TTC549 (cell line): ENCODE measurements around the gene SLTM.
"Not testable (repeated sequence)": the region's sequence is repeated elsewhere in the genome, so short reads cannot be mapped to it uniquely, and the experiment has no call there.

Source experiments
- FAIRE-seq: peaks from 2 replicates; lab custom pipeline; 2012; peaks lifted over from hg19 to GRCh38; lab: Jason Lieb, UNC

The SLTM gene

DNA sequence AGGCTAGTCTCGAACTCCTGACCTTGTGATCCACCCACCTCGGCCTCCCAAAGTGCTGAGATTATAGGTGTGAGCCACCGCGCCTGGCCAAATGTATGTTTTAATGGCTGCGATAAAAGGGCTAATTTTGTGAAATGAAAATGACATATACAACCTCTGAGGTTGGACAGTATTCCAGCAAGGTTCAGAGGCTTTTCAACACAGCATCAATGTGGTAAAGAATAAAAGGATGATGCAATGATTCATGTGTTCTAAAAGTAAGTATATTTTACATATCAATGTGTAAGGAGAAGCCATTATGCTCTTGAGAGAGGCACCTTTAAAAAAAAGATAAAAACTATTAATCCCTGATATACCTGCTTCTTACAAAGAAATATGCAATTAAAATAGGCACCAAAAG lies 6.7 kb downstream of the SLTM start:
- FAIRE-seq: no peak

DNA sequence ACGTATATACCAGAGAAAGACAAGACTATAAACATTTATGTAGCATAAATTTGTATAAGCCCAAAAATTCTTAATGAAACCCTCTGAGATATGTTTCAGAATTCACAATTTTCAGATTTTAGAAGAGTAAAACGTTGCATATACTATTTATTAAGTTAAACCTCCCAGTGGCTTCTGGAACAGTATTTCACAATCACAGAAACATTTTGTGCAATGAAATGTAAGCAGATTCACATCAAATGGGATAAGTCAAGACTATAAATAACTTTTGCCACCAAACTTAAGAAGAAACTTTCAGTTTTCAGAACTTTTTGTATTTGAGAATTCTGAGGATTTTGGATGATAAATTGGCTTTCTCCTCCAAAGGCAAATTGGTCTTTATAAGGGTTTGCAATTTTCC lies 9.2 kb downstream of the SLTM start:
- FAIRE-seq: no peak

DNA sequence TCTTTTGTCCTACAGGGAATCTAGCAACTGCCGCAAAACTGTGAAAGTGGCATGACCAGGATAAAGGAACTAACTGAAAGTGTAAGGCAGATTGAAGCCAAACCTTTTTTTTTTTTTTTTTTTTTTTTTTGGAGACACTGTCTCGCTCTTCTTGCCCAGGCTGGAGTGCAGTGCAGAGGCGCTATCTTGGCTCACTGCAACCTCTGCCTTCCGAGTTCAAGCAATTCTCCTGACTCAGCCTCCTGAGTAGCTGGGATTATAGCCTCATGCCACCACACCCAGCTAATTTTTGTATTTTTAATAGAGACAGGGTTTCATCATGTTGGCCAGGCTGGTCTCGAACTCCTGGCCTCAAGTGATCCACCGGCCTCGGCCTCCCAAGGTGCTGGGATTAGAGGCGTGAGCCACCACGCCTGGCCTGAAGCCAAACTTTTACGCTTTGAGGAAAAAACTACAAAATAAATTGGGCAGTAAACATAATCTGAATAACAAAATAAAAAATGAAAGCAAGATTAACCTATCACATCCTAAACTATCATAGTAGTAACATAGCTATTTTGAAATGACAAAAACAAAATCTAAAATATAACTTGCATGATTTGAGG lies 9.7 kb downstream of the SLTM start:
- FAIRE-seq: no peak

DNA sequence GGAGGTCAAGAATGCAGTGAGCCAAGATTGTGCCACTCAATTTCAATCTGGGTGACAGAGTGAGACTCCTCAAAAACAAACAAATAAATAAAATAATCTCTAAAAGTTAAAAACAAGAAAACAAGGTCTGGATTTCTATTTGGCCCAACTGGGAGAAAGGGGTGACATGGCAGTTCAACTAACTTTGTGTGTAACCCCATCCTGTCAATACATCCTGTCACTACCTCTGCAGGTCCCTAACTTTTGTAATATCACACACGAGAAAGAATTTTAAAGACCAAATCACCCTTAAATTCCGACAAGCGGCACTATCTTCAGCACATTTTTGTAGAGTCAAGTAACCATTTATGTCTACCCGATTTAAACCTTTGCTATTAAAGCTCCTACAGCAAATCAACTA lies 10.2 kb downstream of the SLTM start:
- no peak for FAIRE-seq

DNA sequence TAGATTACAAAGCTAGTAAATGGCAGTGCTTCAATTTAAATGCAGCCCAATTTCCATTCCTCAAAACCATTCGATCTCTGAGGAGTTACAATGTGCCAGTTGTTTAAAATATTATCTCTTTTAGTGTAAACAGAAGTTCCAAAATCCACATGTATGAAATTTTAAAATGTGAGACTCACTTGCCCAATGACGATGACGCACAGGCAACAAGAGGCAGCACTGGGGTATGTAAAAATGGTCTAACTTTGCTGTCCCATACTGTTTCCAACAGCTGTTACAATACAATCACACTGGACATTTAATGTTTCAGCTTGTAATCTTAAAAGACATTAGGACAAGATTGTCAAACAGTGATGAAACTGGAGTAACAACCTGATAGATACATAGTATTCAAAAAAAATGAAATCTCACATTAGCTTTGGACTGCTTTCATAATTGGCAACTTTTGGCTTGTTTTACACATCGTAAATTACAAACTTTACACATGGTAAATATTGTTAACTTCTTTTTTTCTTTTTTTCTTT lies 12.2 kb downstream of the SLTM start:
- FAIRE-seq: no peak

DNA sequence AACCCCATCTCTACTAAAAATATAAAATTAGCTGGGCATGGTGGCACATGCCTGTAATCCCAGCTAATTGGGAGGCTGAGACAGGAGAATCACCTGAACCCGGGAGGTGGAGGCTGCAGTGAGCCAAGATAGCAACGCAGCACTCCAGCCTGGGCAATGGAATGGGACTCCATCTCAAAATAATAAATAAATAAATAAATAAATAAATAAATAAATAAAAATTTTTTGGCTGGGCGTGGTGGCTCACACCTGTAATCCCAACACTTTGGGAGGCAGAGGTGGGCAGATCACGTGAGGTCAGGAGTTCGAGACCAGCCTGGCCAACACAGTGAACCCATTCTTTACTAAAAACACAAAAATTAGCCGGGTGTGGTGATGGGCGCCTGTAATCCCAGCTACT lies 13.0 kb downstream of the SLTM start:
- not testable (repeated sequence) for FAIRE-seq

DNA sequence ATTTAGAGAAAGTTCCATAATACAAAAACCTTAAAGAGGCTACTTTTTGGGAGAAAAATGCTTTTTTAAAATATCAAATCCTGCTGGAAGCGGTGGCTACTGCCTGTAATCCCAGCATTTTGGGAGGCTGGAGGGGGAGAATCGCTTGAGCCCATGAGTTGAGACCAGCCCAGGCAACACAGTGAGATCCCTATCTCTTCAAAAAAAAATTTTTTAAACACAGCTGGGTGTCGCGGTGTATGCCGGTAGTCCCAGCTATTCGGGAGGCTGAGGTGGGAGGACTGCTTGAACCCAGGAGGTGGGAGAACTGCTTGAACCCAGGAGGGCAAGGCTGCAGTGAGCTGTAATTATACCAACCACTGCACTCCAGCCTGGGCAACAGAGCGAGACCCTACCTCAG lies 14.2 kb downstream of the SLTM start:
- FAIRE-seq: no peak

DNA sequence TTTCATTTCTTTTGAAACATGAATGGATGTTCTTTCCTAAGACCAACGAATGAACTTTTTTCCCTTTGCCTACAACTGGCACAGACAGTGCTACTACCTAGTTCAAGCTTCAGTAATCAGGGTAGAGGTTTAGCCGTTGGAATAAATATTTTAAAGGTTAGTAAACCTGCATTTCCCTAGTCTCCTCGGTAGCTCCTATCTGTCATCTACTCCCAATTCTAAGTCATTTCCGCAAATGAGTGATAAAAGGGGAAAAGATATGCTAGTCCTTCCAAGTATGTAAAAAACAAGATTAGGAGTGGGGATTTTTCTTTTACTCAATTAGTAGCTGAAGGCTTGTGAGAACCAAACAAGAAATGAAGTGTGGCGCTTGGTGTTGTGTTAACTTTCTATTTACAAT lies 15.2 kb downstream of the SLTM start:
- FAIRE-seq: no peak

DNA sequence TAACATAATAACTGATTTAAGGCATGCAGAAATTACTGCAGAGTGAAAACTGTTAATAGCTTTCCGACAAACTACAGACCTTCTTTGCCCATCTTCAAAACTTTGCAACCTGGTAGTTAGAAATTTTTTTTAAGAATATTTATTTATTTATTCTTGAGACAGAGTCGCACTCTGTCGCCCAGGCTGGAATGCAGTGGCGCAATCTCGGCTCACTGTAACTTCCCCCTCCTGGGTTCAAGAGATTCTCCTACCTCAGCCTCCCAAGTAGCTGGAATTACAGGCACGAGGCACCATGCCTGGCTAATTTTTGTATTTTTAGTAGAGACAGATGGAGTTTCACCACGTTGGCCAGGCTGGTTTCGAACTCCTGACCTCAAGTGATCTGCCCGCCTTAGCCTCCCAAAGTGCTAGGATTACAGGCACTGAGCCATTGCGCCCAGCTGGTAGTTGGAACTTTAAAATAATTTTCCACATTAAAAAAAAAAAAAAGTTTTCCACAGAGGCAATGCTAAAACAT lies 15.8 kb downstream of the SLTM start:
- FAIRE-seq: not testable (repeated sequence)

DNA sequence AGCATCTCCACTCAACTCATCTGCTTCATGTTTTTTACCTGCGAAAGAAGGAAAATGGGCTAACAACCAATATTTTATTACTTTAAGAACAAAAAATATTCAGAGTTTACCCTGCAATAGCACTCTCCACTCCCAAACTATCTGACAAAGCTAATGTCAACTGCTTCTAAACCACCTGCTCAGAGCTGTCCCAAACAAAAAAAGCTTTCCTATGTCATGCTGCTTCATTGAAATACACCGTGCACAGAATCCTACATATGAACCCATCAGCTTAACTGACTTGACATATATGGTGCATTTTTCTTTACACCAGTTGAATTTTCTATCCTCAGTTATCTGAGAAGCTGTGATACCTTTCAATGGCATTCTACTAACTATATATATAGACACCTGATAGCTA lies 16.5 kb downstream of the SLTM start:
- FAIRE-seq: no peak

DNA sequence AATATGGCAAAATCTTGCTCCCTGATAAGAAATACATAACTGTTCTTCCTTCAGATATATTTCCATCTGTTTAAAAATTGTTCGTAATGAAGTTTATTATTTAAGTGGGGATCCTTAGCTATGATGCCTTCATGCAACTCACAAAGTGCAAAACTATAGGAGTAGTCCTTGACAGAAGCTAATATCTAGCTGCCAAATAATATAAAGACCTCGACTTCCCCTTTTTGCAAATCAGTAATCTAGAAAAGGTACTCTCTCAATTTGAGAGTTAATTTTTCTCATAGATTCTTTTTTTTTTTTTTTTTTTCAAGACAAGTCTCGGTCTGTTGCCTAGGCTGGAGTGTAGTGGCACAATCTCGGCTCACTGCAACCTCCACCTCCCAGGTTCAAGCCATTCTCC lies 23.0 kb downstream of the SLTM start:
- FAIRE-seq: no peak

DNA sequence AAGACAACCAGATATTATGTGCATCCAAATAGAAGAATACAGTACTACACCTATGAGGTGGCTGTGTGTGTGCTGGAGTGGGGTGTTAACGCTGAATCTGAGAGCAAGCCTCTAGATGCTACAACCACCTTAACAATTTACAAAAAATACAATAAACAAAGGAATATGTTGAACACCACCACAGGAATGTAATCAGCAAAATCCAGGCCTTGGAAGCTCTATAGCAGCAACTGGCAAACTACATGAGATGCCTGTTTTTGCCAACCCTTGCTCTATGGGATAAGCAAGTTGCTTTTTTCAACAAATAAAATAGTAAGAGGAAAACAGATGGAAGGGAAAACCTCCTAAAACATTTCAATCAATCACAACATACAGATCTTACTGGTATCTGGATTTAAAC lies 23.9 kb downstream of the SLTM start:
- no peak for FAIRE-seq

DNA sequence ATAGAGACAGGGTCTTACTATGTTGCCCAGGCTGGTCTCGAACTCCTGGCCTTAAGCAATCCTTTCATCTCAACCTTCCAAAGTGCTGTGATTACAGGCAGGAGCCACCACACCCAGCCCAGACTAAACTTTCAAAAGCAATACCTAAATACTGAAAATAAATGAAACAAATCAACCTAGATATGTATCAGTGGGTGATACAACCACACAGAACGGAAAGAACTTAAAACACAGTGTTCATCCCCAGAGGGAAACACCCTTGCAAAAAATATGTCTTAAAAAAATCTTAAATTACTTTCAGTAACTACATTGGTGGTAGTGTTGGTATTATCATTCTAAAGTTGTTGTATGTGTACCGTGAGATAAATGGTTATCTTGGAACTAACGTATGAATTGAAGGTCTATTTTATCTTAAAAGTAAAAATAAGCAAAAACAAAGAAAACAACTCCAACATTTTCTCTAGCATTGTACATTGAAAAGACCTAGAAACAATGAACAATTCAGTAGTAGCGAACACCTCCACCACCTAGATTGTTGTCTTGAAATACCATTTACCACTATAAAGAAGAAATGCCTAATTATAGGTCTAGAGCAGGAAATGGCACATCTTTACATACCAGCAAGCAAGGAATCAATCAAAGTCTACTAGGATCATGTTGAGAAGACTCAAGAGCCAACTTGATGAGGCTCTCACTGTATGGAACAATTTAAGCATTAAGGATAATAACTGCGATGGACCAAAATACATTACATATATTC lies 24.7 kb downstream of the SLTM start:
- no peak for FAIRE-seq

DNA sequence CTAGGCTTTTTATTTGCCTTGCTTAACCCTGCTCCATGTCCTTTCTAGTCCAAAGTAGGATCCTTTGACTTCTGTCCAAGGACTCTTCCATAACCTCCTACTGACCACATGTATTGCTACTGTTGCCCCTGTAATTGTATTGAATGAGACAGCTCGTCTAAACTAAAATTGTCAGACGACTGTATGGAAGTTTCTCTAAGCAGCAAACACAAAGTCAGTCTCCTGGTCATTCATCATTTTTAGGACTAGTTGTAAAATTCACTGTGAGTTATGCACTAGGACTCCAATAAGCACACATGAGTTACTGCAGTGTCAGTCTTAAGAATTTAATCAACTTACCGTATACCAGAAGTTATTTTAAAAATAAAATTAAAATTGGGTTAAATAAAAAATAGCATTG lies 32.8 kb downstream of the SLTM start:
- FAIRE-seq: no peak

DNA sequence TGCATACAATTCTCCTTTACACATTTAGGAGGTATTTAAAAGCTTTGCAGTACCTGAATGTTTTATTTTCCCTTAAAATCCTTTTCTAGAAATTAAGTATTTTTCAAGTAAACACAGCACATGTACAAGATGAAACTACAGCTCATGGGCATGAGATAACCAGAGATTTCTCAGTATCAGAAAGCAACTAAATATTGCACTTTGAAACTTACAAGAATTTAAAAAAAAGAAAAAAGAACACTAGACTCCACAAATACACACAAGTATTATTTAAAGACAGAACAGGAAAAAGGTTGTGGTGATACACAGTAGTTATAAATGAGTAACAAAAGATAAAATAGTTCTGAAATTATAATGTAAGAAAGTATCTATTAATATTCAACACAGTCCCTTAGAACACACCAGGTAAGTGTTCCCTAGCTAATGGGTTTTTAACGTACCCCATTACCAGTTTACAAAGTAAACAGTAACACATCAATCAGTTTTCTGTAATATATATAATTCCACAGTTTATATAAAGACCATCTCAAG lies 35.3 kb downstream of the SLTM start:
- FAIRE-seq: no peak

DNA sequence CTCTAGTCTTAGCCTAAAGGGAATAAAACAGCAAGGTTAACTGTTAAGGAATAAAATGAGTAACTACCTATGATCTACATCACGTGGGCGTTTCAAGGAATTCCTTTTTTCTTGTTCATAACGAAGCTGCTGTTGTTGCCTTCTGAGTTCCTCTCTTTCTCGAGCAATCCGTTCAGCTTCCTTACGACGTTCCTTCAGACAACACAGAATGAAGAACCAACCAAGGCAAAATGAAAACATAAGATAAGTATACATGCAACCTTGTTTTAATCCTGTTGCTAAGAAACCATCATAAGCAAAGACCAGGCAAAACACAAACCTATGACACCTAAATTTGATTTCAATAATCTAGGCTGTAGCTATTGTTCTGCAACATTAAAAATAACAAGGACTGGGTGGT lies 44.1 kb downstream of the SLTM start:
- no peak for FAIRE-seq

DNA sequence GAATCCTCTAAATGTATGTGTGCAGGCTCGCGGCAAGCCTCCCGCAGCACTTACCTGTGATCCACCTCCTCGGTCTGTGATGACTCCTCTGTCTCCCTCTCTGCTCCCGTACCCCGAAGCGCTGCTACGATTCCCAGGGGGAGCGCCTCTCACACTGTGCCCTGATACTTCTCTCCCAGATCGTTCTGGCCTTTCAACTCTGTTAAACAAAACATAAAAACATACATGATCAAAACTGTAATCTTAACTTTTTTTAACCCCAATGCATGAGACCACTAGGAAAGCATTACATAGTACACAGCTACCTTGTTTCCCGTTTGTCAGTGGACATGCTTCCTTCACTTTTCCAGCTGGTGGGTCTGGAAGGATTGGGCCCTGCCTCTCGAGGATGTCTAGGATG lies 46.6 kb downstream of the SLTM start:
- no peak for FAIRE-seq

DNA sequence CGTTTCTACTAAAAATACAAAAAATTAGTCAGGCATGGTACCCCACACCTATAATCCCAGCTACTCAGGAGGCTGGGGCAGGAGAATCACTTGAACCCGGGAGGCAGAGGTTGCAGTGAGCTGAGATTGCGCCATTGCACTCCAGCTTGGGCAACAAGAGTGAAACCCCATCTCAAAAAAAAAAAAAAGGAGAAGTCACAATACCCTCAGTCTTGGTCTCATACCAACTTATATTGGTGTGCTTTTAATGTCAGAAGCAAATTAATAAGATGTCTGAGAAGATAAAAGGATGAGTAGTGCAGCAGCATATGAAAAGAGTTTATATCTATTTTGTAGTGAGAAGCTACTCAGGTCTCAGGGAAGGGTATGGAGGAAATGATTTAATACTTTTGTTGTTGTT lies 49.6 kb downstream of the SLTM start:
- FAIRE-seq: not testable (repeated sequence)

DNA sequence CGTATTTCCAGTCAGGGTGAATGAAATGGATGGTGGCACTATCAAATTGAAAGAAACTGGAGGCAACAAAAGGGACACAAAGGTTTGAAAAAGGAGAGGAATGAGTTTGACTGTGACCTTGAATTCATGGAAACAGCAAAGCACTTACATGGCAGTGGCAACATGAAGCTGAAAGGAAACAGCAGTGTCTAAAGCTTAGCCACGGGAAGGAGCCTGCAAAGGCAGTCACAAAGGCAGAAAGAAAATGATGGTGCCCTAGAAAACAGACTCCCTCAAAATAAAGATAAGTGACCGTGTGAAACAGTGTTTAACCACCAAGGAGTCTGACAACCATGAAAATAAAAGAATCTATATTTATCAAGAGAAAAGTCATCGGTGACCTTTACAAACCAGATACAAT lies 51.2 kb downstream of the SLTM start:
- FAIRE-seq: no peak

DNA sequence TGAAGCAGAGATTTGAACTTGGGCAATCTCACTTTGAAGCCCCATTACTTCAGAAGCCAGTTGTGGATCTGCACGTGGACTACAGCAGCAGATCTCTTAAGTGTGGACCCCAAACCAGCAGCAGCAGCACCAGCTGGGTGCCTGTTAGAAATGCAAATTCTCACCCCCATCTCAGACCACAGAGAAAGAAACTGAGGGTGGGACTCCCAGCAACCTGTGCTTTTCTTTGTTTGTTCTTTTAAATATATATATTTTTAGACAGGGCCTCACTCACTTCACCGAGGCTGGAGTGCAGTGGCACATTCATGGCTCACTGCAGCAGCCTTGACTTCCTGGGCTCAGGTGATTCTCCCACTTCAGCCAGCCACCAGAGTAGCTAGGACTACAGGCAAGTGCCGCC lies 53.2 kb downstream of the SLTM start:
- no peak for FAIRE-seq

DNA sequence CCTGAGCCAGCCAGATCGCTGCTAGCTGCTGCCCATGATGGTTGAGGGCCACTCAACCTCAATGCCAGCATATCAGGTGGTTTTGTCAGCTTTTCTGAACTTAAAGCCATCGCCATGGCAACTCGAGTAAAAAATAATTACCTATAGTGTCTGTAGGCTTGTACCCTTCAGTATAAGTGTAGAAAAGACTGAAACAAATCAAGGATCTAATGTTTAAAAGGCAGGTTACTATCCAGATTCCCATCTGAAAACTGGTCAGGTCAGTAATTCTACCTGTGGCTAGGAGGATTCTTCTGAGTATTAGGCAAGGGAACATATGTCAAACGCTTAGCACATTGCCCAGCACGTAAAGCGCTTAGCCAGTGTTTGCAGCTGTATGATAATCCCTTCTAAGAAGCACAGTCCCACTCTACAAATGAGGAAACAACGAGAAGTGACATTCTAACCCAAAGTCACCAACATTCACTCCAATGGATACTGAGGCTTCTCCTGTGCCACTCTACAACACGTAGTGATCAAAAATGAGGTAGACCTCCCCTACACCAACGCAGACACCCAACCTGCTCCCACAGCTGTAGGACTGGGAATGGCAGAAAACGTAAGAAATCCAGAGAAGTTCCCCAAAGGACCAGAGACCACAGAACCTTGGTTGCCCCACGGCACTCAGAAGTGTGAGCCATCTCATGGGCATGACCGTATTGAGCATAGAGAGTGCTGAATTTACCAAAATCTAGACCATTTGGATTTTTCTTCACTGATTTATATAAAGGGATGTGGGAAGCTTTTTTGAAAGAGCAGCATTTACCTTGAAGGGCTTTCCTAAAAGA lies 55.3 kb downstream of the SLTM start:
- FAIRE-seq: no peak

DNA sequence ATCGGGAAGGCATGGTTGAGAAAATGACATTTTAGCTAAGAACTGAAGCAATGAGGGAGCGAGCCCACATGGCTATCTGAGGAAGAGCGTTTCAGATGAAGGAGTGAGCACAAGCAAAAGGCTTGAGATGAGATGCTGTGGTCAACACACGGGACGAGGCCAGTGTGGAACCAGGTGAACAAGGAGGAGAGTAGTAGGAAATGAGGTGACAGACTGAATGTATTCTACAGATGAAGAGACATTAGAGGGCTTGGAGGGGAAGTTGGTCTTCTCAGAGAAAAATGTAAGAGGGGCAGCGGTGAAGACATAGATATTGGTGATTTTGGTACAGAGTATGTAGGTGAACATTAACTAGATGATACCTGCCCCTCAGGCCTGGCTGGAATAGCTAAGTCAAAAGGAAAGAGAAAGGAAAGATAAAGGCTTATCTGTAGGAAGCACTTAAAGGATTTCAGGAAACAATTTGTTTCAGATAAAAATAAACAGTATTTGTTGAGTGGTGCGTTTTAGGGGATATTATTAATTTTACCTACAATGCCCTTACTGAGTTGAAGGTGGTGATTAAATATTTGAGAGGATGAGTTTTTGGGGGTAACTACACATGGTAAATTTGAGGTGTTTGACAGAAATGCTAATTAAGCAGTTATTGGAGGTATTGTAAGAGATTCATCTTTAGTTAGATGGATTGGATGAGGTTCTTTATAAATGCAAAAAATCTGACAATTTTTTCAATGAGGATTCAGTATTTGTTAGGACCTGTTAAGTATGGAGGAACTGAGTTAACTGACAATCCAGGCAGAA lies 57.0 kb downstream of the SLTM start:
- no peak for FAIRE-seq
